KMS-11 (cell line): Measurements from ENCODE around the gene LVRN.

Source experiments
- H2AFZ ChIP-seq: fragments of 200-600 bp; sonication (generic); 2 replicates; pipeline ENCODE4 v1.6.1; 2016; ENCODE audit warnings: antibody characterized with exemption, mixed run types, low read depth
- H3K27ac ChIP-seq: fragments of 200-600 bp; sonication (generic); 2 replicates; pipeline ENCODE4 v1.6.1; 2016; ENCODE audit warnings: mild to moderate bottlenecking, mixed run types
- H3K27me3 ChIP-seq: fragments of 200-600 bp; sonication (generic); 2 replicates; pipeline ENCODE4 v1.6.1; 2017; ENCODE audit warnings: mild to moderate bottlenecking, low read depth, mixed run types, moderate library complexity; ENCODE audit not compliant: insufficient read depth
- H3K36me3 ChIP-seq: fragments of 200-600 bp; sonication (generic); 2 replicates; pipeline ENCODE4 v1.6.1; 2017; ENCODE audit warnings: mild to moderate bottlenecking, mixed run types; ENCODE audit not compliant: insufficient read depth
- H3K4me1 ChIP-seq: fragments of 200-600 bp; sonication (generic); 2 replicates; pipeline ENCODE4 v1.6.1; 2016; ENCODE audit warnings: mild to moderate bottlenecking, low read depth, mixed run types; ENCODE audit not compliant: poor library complexity, severe bottlenecking
- H3K4me2 ChIP-seq: fragments of 200-600 bp; sonication (generic); 2 replicates; pipeline ENCODE4 v1.7.0; 2016; ENCODE audit warnings: mild to moderate bottlenecking, mixed run types
- H3K4me3 ChIP-seq: fragments of 200-600 bp; sonication (generic); IDR thresholded peaks from 2 replicates; pipeline ENCODE4 v1.6.1; 2017; ENCODE audit warnings: low read depth, low read length, mixed read lengths; ENCODE audit not compliant: insufficient read depth
- H3K79me2 ChIP-seq: fragments of 200-600 bp; sonication (generic); 2 replicates; pipeline ENCODE4 v1.6.1; 2016; ENCODE audit warnings: low read depth, mixed run types; ENCODE audit not compliant: insufficient read depth
- H3K9ac ChIP-seq: fragments of 200-600 bp; sonication (generic); 2 replicates; pipeline ENCODE4 v1.6.1; 2016; ENCODE audit warnings: mild to moderate bottlenecking, mixed run types
- H4K20me1 ChIP-seq: fragments of 200-600 bp; sonication (generic); 2 replicates; pipeline ENCODE4 v1.6.1; 2016; ENCODE audit warnings: mild to moderate bottlenecking, mixed run types; ENCODE audit not compliant: insufficient read depth
- CTCF ChIP-seq: fragments of 200-600 bp; sonication (generic); conservative IDR thresholded peaks from 2 replicates; pipeline ENCODE4 v1.6.1; 2017; ENCODE audit warnings: low read depth, mild to moderate bottlenecking, antibody characterized with exemption, low read length, moderate library complexity, mixed read lengths

The LVRN gene

GRCh38 chr5:115930630-115931337 is 31.5 kb upstream of the LVRN start:
- Histone ChIP-seq H3K27ac (no peak overlapping the region), H3K9ac (no peak overlapping the region), H3K4me2 (no peak overlapping the region), H4K20me1 (no peaks in the 10 kb centered on the region), H3K27me3 (no peaks in the 10 kb centered on the region), H3K36me3 (no peaks in the 10 kb centered on the region), H2AFZ (no peak overlapping the region), H3K4me3 (no peak overlapping the region), H3K79me2 (no peaks in the 10 kb centered on the region), H3K4me1 (no peaks in the 10 kb centered on the region)
- TF ChIP-seq CTCF, result no peak

- Histone ChIP-seq H3K79me2 (no peaks in the 10 kb centered on the region), H3K27ac (no peak overlapping the region), H3K9ac (no peak overlapping the region), H3K27me3 (no peaks in the 10 kb centered on the region), H3K4me2 (no peak overlapping the region), H3K36me3 (no peaks in the 10 kb centered on the region), H2AFZ (no peak overlapping the region), H3K4me1 (no peaks in the 10 kb centered on the region), H4K20me1 (no peaks in the 10 kb centered on the region), H3K4me3 (no peak overlapping the region)
- no peak for TF ChIP-seq CTCF
Measured at GRCh38 chr5:115932991-115933390, 29.3 kb upstream of the LVRN start.

DNA sequence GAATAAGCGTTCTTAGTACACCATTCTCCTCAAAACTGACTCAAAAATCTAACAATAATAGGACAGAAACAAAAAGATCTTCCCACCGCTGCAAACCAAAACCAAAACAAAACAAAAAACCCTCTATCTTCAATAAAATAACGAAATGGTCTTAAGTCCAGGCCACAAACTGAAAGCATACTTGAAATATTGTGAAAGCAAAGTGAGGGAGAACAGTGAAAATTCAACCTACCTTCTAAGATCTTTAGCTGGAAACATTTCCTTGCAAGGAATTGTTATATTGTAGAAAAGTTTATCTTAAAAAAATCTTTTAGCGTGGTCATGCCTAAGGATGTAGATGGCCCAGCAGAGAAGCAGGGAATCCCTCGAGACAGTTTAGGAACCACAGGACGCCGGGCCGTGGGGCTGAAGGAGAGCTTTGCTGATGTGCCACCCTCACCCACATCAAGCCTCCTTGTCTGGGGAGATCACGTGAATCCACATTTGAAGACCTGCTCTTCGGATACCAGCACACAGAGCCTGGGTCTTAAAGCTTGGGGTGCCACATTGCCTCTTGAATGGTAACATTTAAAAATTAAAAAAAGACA is 27.8 kb upstream of the LVRN start:
- Histone ChIP-seq H2AFZ (no peak overlapping the region), H3K9ac (no peak overlapping the region), H3K27me3 (no peaks in the 10 kb centered on the region), H4K20me1 (no peaks in the 10 kb centered on the region), H3K27ac (no peak overlapping the region), H3K4me1 (no peaks in the 10 kb centered on the region), H3K4me3 (no peak overlapping the region), H3K36me3 (no peaks in the 10 kb centered on the region), H3K4me2 (no peak overlapping the region), H3K79me2 (no peaks in the 10 kb centered on the region)
- TF ChIP-seq CTCF, result no peak

GRCh38 chr5:115936031-115936430 is 26.2 kb upstream of the LVRN start:
- no peak overlapping the region for H3K27ac ChIP-seq
- H3K9ac ChIP-seq, result no peak overlapping the region
- no peaks in the 10 kb centered on the region for H3K79me2 ChIP-seq

More at GRCh38 chr5:115936031-115936430, 26.2 kb upstream of the LVRN start:
- Histone ChIP-seq H3K27me3 (no peaks in the 10 kb centered on the region), H4K20me1 (no peaks in the 10 kb centered on the region), H2AFZ (no peak overlapping the region), H3K4me3 (no peak overlapping the region), H3K4me2 (no peak overlapping the region), H3K4me1 (peaks cover under 1% of the 10 kb centered on the region), H3K36me3 (no peaks in the 10 kb centered on the region)
- no peak for TF ChIP-seq CTCF
